ENCODE measurements around the gene NIT1.
"Not testable (repeated sequence)": the region's sequence is repeated elsewhere in the genome, so short reads cannot be mapped to it uniquely, and the experiment has no call there.

NIT1 gene

GRCh38 chr1:161111527-161111926, 6.4 kb upstream of the NIT1 start:
- in situ Hi-C loops (cut with MboI; ENCODE audit: low sequenced_read_pairs): no loop called here

GRCh38 chr1:161113915-161114314, 4.0 kb upstream of the NIT1 start:
- in situ Hi-C loops (cut with MboI; ENCODE audit: low sequenced_read_pairs): no loop called here

- in situ Hi-C loops (cut with MboI; ENCODE audit: low sequenced_read_pairs): no loop called here
These were observed 3.3 kb upstream of the NIT1 start for GRCh38 chr1:161114556-161114955.

GRCh38 chr1:161115132-161115711, 2.7 kb upstream of the NIT1 start:
- in situ Hi-C loops (cut with MboI; ENCODE audit: low sequenced_read_pairs): no loop called here

- in situ Hi-C loops (cut with MboI; ENCODE audit: low sequenced_read_pairs): not testable (repeated sequence)
These were observed 1.9 kb upstream of the NIT1 start for GRCh38 chr1:161115961-161116360.

GRCh38 chr1:161119092-161119903, 1.4 kb downstream of the NIT1 start:
- in situ Hi-C loops (cut with MboI; ENCODE audit: low sequenced_read_pairs): no loop called here

- in situ Hi-C loops (cut with MboI; ENCODE audit: low sequenced_read_pairs): no loop called here
These were observed 3.2 kb downstream of the NIT1 start for GRCh38 chr1:161121042-161121650.

GRCh38 chr1:161121834-161122233, 3.9 kb downstream of the NIT1 start:
- in situ Hi-C loops (cut with MboI; ENCODE audit: low sequenced_read_pairs): no loop called here

GRCh38 chr1:161122967-161123366, 5.1 kb downstream of the NIT1 start:
- in situ Hi-C loops (cut with MboI; ENCODE audit: low sequenced_read_pairs): no loop called here

GRCh38 chr1:161127649-161128048, 9.7 kb downstream of the NIT1 start:
- in situ Hi-C loops (cut with MboI; ENCODE audit: low sequenced_read_pairs): no loop called here

- in situ Hi-C loops (cut with MboI; ENCODE audit: low sequenced_read_pairs): no loop called here
These were observed 10.9 kb downstream of the NIT1 start for GRCh38 chr1:161128591-161129420.

GRCh38 chr1:161130266-161130665, 12.4 kb downstream of the NIT1 start:
- in situ Hi-C loops (cut with MboI; ENCODE audit: low sequenced_read_pairs): no loop called here

- in situ Hi-C loops (cut with MboI; ENCODE audit: low sequenced_read_pairs): no loop called here
These were observed 13.9 kb downstream of the NIT1 start for GRCh38 chr1:161131523-161132409.

GRCh38 chr1:161132410-161133219, 14.7 kb downstream of the NIT1 start, which contains the start of gene DEDD:
DEDD (minus strand) TSS chr1:161132667; CDS start chr1:161124462, 8,205 bp downstream.
- in situ Hi-C loops (cut with MboI; ENCODE audit: low sequenced_read_pairs): no loop called here

- in situ Hi-C loops (cut with MboI; ENCODE audit: low sequenced_read_pairs): no loop called here
These were observed 15.4 kb downstream of the NIT1 start for GRCh38 chr1:161133220-161133740.

GRCh38 chr1:161137881-161138280, 20.0 kb downstream of the NIT1 start:
- in situ Hi-C loops (cut with MboI; ENCODE audit: low sequenced_read_pairs): no loop called here

GRCh38 chr1:161138431-161138830, 20.5 kb downstream of the NIT1 start:
- in situ Hi-C loops (cut with MboI; ENCODE audit: low sequenced_read_pairs): no loop called here

- in situ Hi-C loops (cut with MboI; ENCODE audit: low sequenced_read_pairs): no loop called here
These were observed 21.9 kb downstream of the NIT1 start for GRCh38 chr1:161139766-161140165.

- in situ Hi-C loops (cut with MboI; ENCODE audit: low sequenced_read_pairs): no loop called here
These were observed 23.0 kb downstream of the NIT1 start for GRCh38 chr1:161140755-161141400.
